Osteocyte (in vitro differentiated cells): Measurements from ENCODE around the gene WDR27. TPM values are rescaled to one million over a fixed set of nuclear protein-coding genes. Genes with fewer than 3 reads are reported as not detected.

Source experiments
- DNase-seq: peaks from one replicate; pipeline ENCODE4 v3.0.0; 2021; ENCODE audit warnings: mixed read lengths; ENCODE audit not compliant: unreplicated experiment; ENCODE audit errors: extremely low spot score
- H3K27ac Mint-ChIP-seq: one replicate; pipeline ENCODE4 v1.8.0; 2021; ENCODE audit warnings: mild to moderate bottlenecking, mixed read lengths; ENCODE audit not compliant: unreplicated experiment
- H3K27me3 Mint-ChIP-seq: one replicate; pipeline ENCODE4 v1.8.0; 2021; ENCODE audit warnings: mixed read lengths; ENCODE audit not compliant: unreplicated experiment
- H3K36me3 Mint-ChIP-seq: one replicate; pipeline ENCODE4 v1.8.0; 2021; ENCODE audit warnings: mixed read lengths; ENCODE audit not compliant: unreplicated experiment
- H3K4me1 Mint-ChIP-seq: one replicate; pipeline ENCODE4 v1.8.0; 2021; ENCODE audit warnings: mixed read lengths; ENCODE audit not compliant: unreplicated experiment
- H3K4me3 Mint-ChIP-seq: one replicate; pipeline ENCODE4 v1.8.0; 2021; ENCODE audit warnings: mild to moderate bottlenecking, moderate library complexity, mixed read lengths; ENCODE audit not compliant: unreplicated experiment
- H3K9me3 Mint-ChIP-seq: one replicate; pipeline ENCODE4 v1.8.0; 2021; ENCODE audit warnings: mixed read lengths; ENCODE audit not compliant: unreplicated experiment
- total RNA-seq: library from RNA; stranded (reverse); gene quantifications from 2 replicates; pipeline ENCODE4 v1.2.1, GENCODE V29; 2021
- TF ChIP-seq, protein P1 (sequence below): fragments of 200-600 bp; sonication (generic); IDR thresholded peaks from 2 replicates; pipeline ENCODE4 v1.5.0; 2021; ENCODE audit warnings: antibody characterized with exemption, mild to moderate bottlenecking, moderate library complexity

The WDR27 gene
- total RNA-seq, 1 donor from 2014 or later = 37.4 TPM

DNA sequence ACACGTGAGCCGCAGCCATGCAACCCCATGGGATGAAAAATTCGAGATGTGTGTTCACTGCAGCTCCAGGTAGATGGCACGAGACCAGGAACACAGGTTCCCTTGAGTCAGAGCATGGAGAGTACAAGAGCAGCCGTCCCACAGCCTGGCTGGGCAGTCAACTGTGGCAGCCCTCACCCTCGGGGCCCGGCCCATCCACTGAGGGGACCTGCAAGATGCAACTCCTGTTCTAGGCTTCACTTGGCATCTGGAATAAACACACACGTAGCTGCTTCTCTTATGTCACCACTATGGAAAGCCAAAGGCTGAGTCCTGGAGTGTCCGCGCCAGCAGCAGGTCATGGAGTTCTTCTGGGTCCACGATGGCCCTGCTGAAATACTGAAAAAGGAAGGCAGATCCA is 77.0 kb downstream of the WDR27 start:
- TF ChIP-seq, protein P1, sequence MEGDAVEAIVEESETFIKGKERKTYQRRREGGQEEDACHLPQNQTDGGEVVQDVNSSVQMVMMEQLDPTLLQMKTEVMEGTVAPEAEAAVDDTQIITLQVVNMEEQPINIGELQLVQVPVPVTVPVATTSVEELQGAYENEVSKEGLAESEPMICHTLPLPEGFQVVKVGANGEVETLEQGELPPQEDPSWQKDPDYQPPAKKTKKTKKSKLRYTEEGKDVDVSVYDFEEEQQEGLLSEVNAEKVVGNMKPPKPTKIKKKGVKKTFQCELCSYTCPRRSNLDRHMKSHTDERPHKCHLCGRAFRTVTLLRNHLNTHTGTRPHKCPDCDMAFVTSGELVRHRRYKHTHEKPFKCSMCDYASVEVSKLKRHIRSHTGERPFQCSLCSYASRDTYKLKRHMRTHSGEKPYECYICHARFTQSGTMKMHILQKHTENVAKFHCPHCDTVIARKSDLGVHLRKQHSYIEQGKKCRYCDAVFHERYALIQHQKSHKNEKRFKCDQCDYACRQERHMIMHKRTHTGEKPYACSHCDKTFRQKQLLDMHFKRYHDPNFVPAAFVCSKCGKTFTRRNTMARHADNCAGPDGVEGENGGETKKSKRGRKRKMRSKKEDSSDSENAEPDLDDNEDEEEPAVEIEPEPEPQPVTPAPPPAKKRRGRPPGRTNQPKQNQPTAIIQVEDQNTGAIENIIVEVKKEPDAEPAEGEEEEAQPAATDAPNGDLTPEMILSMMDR = no peak
- H3K4me3 Mint-ChIP-seq = no peak overlapping the region

DNA sequence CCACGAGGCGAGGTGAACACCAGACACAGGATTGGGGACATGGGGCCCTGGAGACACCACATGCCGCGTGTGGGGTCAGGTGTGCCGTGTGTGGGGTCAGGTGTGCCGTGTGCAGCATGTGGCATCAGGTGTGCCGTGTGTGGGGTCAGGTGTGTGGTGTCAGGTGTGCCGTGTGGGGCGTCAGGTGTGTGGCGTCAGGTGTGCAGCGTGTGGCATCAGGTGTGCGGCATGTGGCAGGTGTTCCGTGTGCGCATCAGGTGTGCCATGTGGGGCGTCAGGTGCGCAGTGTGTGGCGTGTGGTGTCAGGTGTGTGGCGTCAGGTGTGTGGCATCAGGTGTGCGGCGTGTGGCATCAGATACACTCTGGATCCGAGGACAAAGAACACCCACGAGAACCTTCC is 77.9 kb downstream of the WDR27 start:
- Mint-ChIP-seq H3K9me3 (no peaks in the 10 kb centered on the region), H3K4me1 (peaks cover 19% of the 10 kb centered on the region), H3K36me3 (peaks cover 4% of the 10 kb centered on the region), H3K4me3 (no peak overlapping the region), H3K27ac (no peak overlapping the region), H3K27me3 (no peaks in the 10 kb centered on the region)
- no peak for DNase-seq
- TF ChIP-seq, protein P1 = no peak

More for the DNA sequence above, 77.0 kb downstream of the WDR27 start:
- Mint-ChIP-seq H3K4me1 (peaks cover 11% of the 10 kb centered on the region), H3K27me3 (no peaks in the 10 kb centered on the region), H3K36me3 (peaks cover 4% of the 10 kb centered on the region), H3K9me3 (no peaks in the 10 kb centered on the region), H3K27ac (no peak overlapping the region)
- DNase-seq = peak; percentile 75

DNA sequence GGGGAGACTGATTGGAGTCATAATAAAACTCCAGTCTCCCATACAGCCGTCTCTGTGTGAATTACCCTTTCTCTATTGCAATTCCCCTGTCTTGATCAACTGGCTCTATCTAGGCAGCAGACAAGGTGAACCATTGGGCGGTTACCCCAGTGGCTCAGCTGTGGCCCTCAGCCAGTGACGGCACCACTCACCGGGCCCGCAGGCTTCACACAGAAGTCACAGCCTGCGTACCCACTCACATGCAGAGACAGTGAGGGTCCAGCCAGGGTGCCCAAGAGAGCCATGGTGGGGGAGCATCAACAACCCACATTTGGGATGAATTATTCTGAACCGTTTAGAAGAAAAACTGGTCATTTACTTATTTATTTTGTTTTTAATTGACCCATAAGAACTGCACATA is 78.5 kb downstream of the WDR27 start:
- no peak overlapping the region for H3K4me3 Mint-ChIP-seq
- peaks cover 4% of the 10 kb centered on the region for H3K36me3 Mint-ChIP-seq
- H3K4me1 Mint-ChIP-seq = peaks cover 25% of the 10 kb centered on the region
- DNase-seq = no peak
- no peaks in the 10 kb centered on the region for H3K9me3 Mint-ChIP-seq
- no peaks in the 10 kb centered on the region for H3K27me3 Mint-ChIP-seq
- TF ChIP-seq, protein P1 = no peak
- H3K27ac Mint-ChIP-seq = no peak overlapping the region

DNA sequence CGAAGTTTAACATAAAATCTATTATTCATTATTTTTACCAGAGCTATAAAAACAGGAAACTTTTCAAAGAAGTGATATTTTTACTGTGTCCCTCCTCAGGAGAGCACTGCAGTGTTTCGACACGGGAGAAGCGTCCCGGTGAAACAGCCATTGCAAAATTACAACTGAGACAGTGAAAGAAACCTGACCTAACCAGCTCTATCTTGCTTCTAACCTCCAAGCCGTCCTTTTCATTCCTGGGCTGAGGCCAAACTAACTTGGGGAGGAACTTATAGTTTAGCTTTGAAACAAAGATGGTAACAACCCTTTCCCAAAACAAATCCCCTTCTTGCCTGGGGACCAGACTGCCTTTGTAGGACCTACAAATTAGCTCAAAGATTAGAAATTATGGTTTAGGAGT is 79.2 kb downstream of the WDR27 start:
- no peak overlapping the region for H3K27ac Mint-ChIP-seq
- no peaks in the 10 kb centered on the region for H3K27me3 Mint-ChIP-seq
- peaks cover 27% of the 10 kb centered on the region for H3K4me1 Mint-ChIP-seq
- H3K36me3 Mint-ChIP-seq = peaks cover 4% of the 10 kb centered on the region
- no peaks in the 10 kb centered on the region for H3K9me3 Mint-ChIP-seq
- DNase-seq = peak; percentile 40
- no peak overlapping the region for H3K4me3 Mint-ChIP-seq
- TF ChIP-seq, protein P1 = no peak

DNA sequence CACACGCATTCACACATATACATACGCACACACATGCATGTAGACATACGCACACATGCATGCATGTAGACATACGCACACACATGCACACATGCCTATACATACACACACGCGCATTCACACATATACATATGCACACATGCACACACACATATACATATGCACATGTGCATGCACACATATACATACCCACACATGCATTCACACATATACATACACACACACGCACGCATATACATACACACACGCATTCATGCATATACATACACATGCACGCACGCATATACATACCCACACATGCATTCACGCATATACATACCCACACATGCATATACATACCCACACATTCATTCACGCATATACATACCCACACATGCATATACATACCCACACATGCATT is 80.5 kb downstream of the WDR27 start:
- peaks cover 5% of the 10 kb centered on the region for H3K36me3 Mint-ChIP-seq
- H3K4me1 Mint-ChIP-seq = peaks cover 27% of the 10 kb centered on the region
- H3K4me3 Mint-ChIP-seq = no peak overlapping the region
- H3K27me3 Mint-ChIP-seq = no peaks in the 10 kb centered on the region
- no peak for DNase-seq
- H3K27ac Mint-ChIP-seq = no peak overlapping the region
- H3K9me3 Mint-ChIP-seq = peaks cover 5% of the 10 kb centered on the region
- TF ChIP-seq, protein P1 = no peak
